Common myeloid progenitor, CD34-positive (primary cell): ENCODE data around the gene RSAD2.
A peak's percentile ranks its signal among the peaks of the same experiment; 100 is the strongest.

ENCODE experiments used
- CTCF ChIA-PET: fragments of 350-600 bp; sonication (Branson Sonifier 250); formaldehyde crosslinking; loops from one replicate; lab custom pipeline; 2021; ENCODE audit warnings: antibody characterized with exemption; lab: Charles Lee
- POLR2A ChIA-PET: fragments of 350-600 bp; sonication (Branson Sonifier 250); formaldehyde crosslinking; loops from one replicate; lab custom pipeline; 2021; ENCODE audit warnings: antibody characterized with exemption; lab: Charles Lee
- DNase-seq, 3 donors: peaks; one replicate each; pipeline versions ENCODE4 v3.0.0 to v3.0.0-alpha.2; 2013
- H3K27ac ChIP-seq, 2 experiments: 1 replicate in 1 of 2; 2 replicates in 1 of 2; pipeline ENCODE4 v1.7.0; 2013; ENCODE audit warnings: inconsistent platforms in 2 of 2, low read length in 2 of 2, mild to moderate bottlenecking in 2 of 2, low read depth in 1 of 2, moderate library complexity in 1 of 2; ENCODE audit not compliant: severe bottlenecking in 2 of 2, insufficient read depth in 1 of 2, poor library complexity in 1 of 2
- H3K27me3 ChIP-seq, 5 experiments: replicated peaks in 2 of 5; 1 replicate in 3 of 5; 2 replicates in 2 of 5; pipeline versions ENCODE4 v1.6.1 to v1.7.0; 2013; ENCODE audit warnings: low read length in 4 of 5, mild to moderate bottlenecking in 2 of 5, moderate library complexity in 2 of 5, inconsistent platforms in 1 of 5; ENCODE audit not compliant: insufficient read depth in 5 of 5, control insufficient read depth in 4 of 5
- H3K36me3 ChIP-seq, 4 experiments: 1 replicate in 2 of 4; 2 replicates in 2 of 4; pipeline versions ENCODE4 v1.6.1 to v1.7.0; 2013; ENCODE audit warnings: low read length in 3 of 4, control low read depth in 1 of 4, mild to moderate bottlenecking in 1 of 4; ENCODE audit not compliant: control insufficient read depth in 4 of 4, insufficient read depth in 4 of 4
- H3K4me1 ChIP-seq, 4 experiments: 1 replicate in 3 of 4; 2 replicates in 1 of 4; pipeline versions ENCODE4 v1.6.1 to v1.7.1; 2013; ENCODE audit warnings: low read length in 3 of 4, mild to moderate bottlenecking in 3 of 4, control low read depth in 1 of 4, inconsistent platforms in 1 of 4, moderate library complexity in 1 of 4; ENCODE audit not compliant: control insufficient read depth in 4 of 4, insufficient read depth in 4 of 4; ENCODE audit errors: control extremely low read depth in 1 of 4
- H3K4me3 ChIP-seq, 7 experiments: 1 replicate in 4 of 7; 2 replicates in 3 of 7; pipeline versions ENCODE4 v1.5.1 to v1.7.0; 2013; ENCODE audit warnings: mild to moderate bottlenecking in 7 of 7, low read length in 6 of 7, moderate library complexity in 6 of 7, inconsistent platforms in 2 of 7, low read depth in 2 of 7, control low read depth in 1 of 7; ENCODE audit not compliant: insufficient read depth in 4 of 7, control insufficient read depth in 1 of 7; ENCODE audit errors: extremely low read depth in 1 of 7
- H3K9me3 ChIP-seq, 5 experiments: 1 replicate in 4 of 5; 2 replicates in 1 of 5; pipeline versions ENCODE4 v1.6.1 to v1.7.1; 2013; ENCODE audit warnings: low read length in 4 of 5, mild to moderate bottlenecking in 2 of 5, inconsistent platforms in 1 of 5, low read depth in 1 of 5, moderate library complexity in 1 of 5; ENCODE audit not compliant: control insufficient read depth in 4 of 5, insufficient read depth in 2 of 5; ENCODE audit errors: control extremely low read depth in 1 of 5
- WGBS: methylation state at CpG from one replicate; pipeline ENCODE4 v1.1.5; 2013; ENCODE audit not compliant: insufficient coverage; 5-methylcytosine and 5-hydroxymethylcytosine counted together

RSAD2 gene

DNA sequence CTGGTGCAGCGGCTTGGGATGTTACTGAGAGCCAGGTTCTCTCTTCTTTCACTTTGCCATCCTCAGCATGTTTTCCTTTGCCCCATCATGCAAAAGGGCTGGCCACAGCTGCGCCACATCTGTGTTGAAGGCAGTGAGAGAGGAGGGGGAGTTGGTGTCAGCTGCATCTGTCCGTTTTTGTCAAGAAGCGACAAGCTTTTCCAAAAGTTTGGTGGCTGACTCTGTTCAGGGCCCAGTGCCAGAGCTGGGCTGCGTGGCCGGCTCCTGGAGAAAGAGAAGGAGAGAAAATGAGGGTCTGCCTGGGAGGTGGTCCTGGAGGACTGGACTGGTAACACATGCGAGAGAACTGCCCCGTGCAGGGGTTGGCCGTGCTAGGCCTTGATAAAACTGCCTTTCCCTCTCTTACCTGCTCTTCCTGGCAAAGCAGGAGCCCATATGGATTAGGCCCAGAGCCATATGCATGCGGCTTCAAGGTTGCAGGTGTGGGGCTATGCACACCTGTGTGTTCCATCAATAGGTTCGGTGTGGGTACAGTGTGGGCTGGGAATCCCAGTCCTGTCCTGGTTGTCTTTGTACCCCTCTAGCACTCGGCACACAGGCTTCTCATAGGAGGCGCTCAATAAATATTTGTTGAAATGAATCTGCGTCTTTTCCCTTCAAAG is 48.6 kb downstream of the RSAD2 start:
- POLR2A ChIA-PET = no interaction called here
- CTCF ChIA-PET = interaction anchor here (1.7 kb wide), 1 partner anchor 8 kb away, joined by 5 read pairs; no protein-coding TSS in a partner anchor
- no peak for DNase-seq

GRCh38 chr2:6927186-6927585 is 49.6 kb downstream of the RSAD2 start:
- POLR2A ChIA-PET = no interaction called here
- H3K27me3 ChIP-seq = no peaks in the 10 kb centered on the region
- peak overlapping the region in 1 of 2 experiments; percentile 26 for H3K27ac ChIP-seq
- H3K9me3 ChIP-seq = peaks cover 0 to 3% (median 0%) of the 10 kb centered on the region in 5 experiments
- peak in 2 of 3 donors; percentile 31 to 49 for DNase-seq
- peak overlapping the region in 1 of 7 experiments; percentile 8 for H3K4me3 ChIP-seq
- 62% methylated on average over 2 of the region's 3 CpGs for WGBS
- CTCF ChIA-PET = interaction anchor here (1.2 to 4.7 kb wide), 4 partner anchors 8 to 84 kb away, joined by 3 to 31 read pairs (median 14); partner anchors contain the start of gene RNF144A
- peaks cover 13 to 73% (median 67%) of the 10 kb centered on the region in 4 experiments for H3K4me1 ChIP-seq
- H3K36me3 ChIP-seq = peaks cover 0 to 54% (median 1%) of the 10 kb centered on the region in 4 experiments

More for the DNA sequence above, 48.6 kb downstream of the RSAD2 start:
- Histone ChIP-seq H3K9me3 (no peaks in the 10 kb centered on the region), H3K4me3 (no peak overlapping the region), H3K27ac (no peak overlapping the region), H3K27me3 (no peaks in the 10 kb centered on the region), H3K4me1 (peaks cover 13 to 73% (median 70%) of the 10 kb centered on the region in 4 experiments), H3K36me3 (peaks cover 0 to 57% (median 4%) of the 10 kb centered on the region in 4 experiments)
- 95% methylated on average over 10 of the region's 14 CpGs for WGBS

DNA sequence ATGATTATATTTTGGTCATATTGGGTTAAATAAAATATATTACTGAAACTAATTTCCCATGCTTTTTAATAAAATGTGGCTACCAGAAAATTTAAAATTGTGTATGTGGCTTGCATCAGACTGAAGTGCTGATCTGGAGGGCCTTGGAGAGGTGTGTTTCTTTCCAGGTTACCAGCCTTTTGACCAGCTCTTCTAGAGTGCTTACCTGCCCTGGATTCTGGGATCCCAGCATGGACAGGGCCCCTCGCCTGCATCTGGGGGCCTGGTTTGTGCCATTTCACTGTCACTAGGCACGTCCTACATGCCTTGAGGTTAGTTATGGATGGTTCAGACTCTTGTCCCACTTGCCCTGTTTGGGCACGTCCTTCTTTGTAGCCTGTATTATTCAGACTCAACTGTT is 50.2 kb downstream of the RSAD2 start:
- Histone ChIP-seq H3K27ac (peak overlapping the region in 1 of 2 experiments; percentile 26), H3K27me3 (no peaks in the 10 kb centered on the region), H3K9me3 (peaks cover 0 to 5% (median 0%) of the 10 kb centered on the region in 5 experiments), H3K4me3 (no peak overlapping the region), H3K36me3 (peaks cover 0 to 54% (median 1%) of the 10 kb centered on the region in 4 experiments), H3K4me1 (peaks cover 13 to 72% (median 67%) of the 10 kb centered on the region in 4 experiments)
- 100% methylated on average over 3 of the region's 3 CpGs for WGBS
- DNase-seq = no peak
- POLR2A ChIA-PET = no interaction called here
- CTCF ChIA-PET = interaction anchor here (1.1 to 4.7 kb wide), 5 partner anchors 8 to 84 kb away, joined by 3 to 31 read pairs (median 3); partner anchors contain the start of gene RNF144A

- H3K36me3 ChIP-seq = peaks cover 0 to 47% (median 1%) of the 10 kb centered on the region in 4 experiments
- ChIA-PET POLR2A (no interaction called here), CTCF (interaction anchor here (0.8 to 4.7 kb wide), 6 partner anchors 8 to 103 kb away, joined by 3 to 31 read pairs (median 4); partner anchors contain the start of gene RNF144A)
- H3K27ac ChIP-seq = peak overlapping the region in 1 of 2 experiments; percentile 51
- peaks cover 0 to 5% (median 0%) of the 10 kb centered on the region in 5 experiments for H3K9me3 ChIP-seq
- H3K4me3 ChIP-seq = no peak overlapping the region
- peaks cover 17 to 72% (median 67%) of the 10 kb centered on the region in 4 experiments for H3K4me1 ChIP-seq
- H3K27me3 ChIP-seq = no peaks in the 10 kb centered on the region
- WGBS = 80% methylated on average over 9 of the region's 9 CpGs
- no peak for DNase-seq
Observed at GRCh38 chr2:6928452-6928851, 50.9 kb downstream of the RSAD2 start.

DNA sequence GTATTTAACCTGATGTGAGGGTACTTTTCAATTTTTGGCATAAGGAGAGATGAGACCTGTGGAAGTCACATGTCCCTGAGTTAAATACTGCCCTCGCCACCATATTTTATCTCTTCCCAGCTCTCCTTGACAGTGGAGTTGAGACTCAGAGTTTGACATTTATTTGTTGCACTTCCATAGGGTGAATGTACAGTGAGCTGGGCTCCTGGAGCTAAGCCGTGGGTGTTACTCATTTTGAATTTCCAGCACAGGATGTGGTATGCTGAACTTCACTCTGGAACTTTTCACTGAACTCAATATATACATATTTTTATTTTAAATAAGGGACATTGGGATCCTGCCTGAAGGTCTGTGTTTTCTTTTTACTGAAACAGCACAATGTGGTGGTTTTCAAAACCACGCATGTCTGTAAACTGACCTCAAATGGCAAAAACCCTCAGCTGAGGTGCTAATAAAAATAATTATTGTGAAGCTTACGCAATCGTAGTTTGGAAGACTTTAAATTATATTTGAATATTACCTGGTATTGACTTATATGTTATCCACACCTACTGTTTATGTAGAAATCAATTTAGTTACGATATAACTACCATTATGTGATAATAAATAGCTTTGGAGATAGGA is 51.7 kb downstream of the RSAD2 start:
- POLR2A ChIA-PET = no interaction called here
- no peaks in the 10 kb centered on the region for H3K27me3 ChIP-seq
- WGBS = 83% methylated on average over 1 of the region's 6 CpGs
- CTCF ChIA-PET = interaction anchor here (0.8 to 4.7 kb wide), 7 partner anchors 7 to 107 kb away, joined by 3 to 31 read pairs (median 4); partner anchors contain the start of gene RNF144A
- DNase-seq = peak in 2 of 3 donors; percentile 53 to 62
- peak overlapping the region; percentile 20 to 51 for H3K27ac ChIP-seq
- peaks cover 0 to 42% (median 1%) of the 10 kb centered on the region in 4 experiments for H3K36me3 ChIP-seq
- H3K9me3 ChIP-seq = peaks cover 0 to 5% (median 0%) of the 10 kb centered on the region in 5 experiments
- H3K4me3 ChIP-seq = peak overlapping the region in 4 of 7 experiments; percentile 8 to 61 (median 44)
- peaks cover 20 to 77% (median 66%) of the 10 kb centered on the region in 4 experiments for H3K4me1 ChIP-seq

GRCh38 chr2:6930923-6931647 is 53.5 kb downstream of the RSAD2 start:
- no peak overlapping the region for H3K27ac ChIP-seq
- H3K27me3 ChIP-seq = no peaks in the 10 kb centered on the region
- H3K4me3 ChIP-seq = no peak overlapping the region
- H3K4me1 ChIP-seq = peaks cover 27 to 76% (median 69%) of the 10 kb centered on the region in 4 experiments
- no peak for DNase-seq
- peaks cover 0 to 27% (median 1%) of the 10 kb centered on the region in 4 experiments for H3K36me3 ChIP-seq
- WGBS = 89% methylated on average over 4 of the region's 4 CpGs
- POLR2A ChIA-PET = no interaction called here
- CTCF ChIA-PET = interaction anchor here (1.2 to 4.7 kb wide), 5 partner anchors 10 to 106 kb away, joined by 4 to 31 read pairs (median 5); partner anchors contain the start of gene RNF144A
- H3K9me3 ChIP-seq = peaks cover 0 to 5% (median 0%) of the 10 kb centered on the region in 5 experiments
